HEK293 (cell line): ENCODE measurements around the gene KITLG.

Experiments
- CTCF ChIA-PET: fragments of 350-600 bp; formaldehyde crosslinking; extraction: SDS; loops from one replicate; lab custom pipeline; 2021; ENCODE audit warnings: antibody characterized with exemption; lab: Yijun Ruan, JAX
- POLR2A ChIA-PET: fragments of 300-600 bp; formaldehyde crosslinking; extraction: SDS; loops from one replicate; lab custom pipeline; 2020; ENCODE audit warnings: antibody characterized with exemption, inconsistent platforms; lab: Yijun Ruan, JAX
- H3K27ac ChIP-seq: fragments of 200-500 bp; sonication (Bioruptor generic); 2 replicates; pipeline ENCODE4 v1.5.1; 2014; ENCODE audit warnings: low read depth, low read length, control low read depth, inconsistent platforms; ENCODE audit errors: extremely low read depth
- H3K36me3 ChIP-seq, 2 experiments: fragments of 200-500 bp in 1 of 2; sonication (Bioruptor generic) in 1 of 2; 1 replicate in 1 of 2; 2 replicates in 1 of 2; pipeline ENCODE4 v1.5.1; 2014 to 2017; ENCODE audit warnings: inconsistent platforms in 2 of 2, low read length in 2 of 2; ENCODE audit not compliant: control insufficient read depth in 2 of 2, insufficient read depth in 1 of 2
- H3K4me1 ChIP-seq: fragments of 200-500 bp; sonication (Bioruptor generic); 2 replicates; pipeline ENCODE4 v1.5.1; 2014; ENCODE audit warnings: mild to moderate bottlenecking, low read length, inconsistent platforms; ENCODE audit not compliant: control insufficient read depth, insufficient read depth
- H3K4me3 ChIP-seq: 2 replicates; pipeline ENCODE4 v1.5.1; 2011; ENCODE audit warnings: low read depth, mild to moderate bottlenecking, control low read depth, low read length, moderate library complexity
- H3K9me3 ChIP-seq: fragments of 200-500 bp; sonication (Bioruptor generic); 2 replicates; pipeline ENCODE4 v1.5.1; 2014; ENCODE audit warnings: low read depth, low read length, inconsistent platforms; ENCODE audit not compliant: control insufficient read depth, insufficient read depth
- ATF2 ChIP-seq: fragments of 450-650 bp; formaldehyde crosslinking; IDR thresholded peaks from 2 replicates; pipeline ENCODE4 v1.5.1; 2016; ENCODE audit warnings: missing biosample characterization, missing genetic modification characterization, low read depth
- BCL11A ChIP-seq: fragments of 450-650 bp; formaldehyde crosslinking; IDR thresholded peaks from 2 replicates; pipeline ENCODE4 v1.5.1; 2016; ENCODE audit warnings: low read depth, missing biosample characterization, missing genetic modification characterization
- KLF16 ChIP-seq: fragments of 450-650 bp; formaldehyde crosslinking; IDR thresholded peaks from 2 replicates; pipeline ENCODE4 v1.5.1; 2017; ENCODE audit warnings: missing biosample characterization, missing genetic modification characterization
- KLF17 ChIP-seq: fragments of 450-650 bp; formaldehyde crosslinking; IDR thresholded peaks from 2 replicates; pipeline ENCODE4 v1.5.1; 2016; ENCODE audit warnings: missing biosample characterization, missing genetic modification characterization
- MEIS1 ChIP-seq: sonication (generic); formaldehyde crosslinking; IDR thresholded peaks from 2 replicates; pipeline ENCODE4 v1.8.1; 2022; ENCODE audit warnings: missing genetic modification reagents, mild to moderate bottlenecking, borderline replicate concordance
- PBX3 ChIP-seq: sonication (generic); formaldehyde crosslinking; IDR thresholded peaks from 2 replicates; pipeline ENCODE4 v1.8.1; 2022; ENCODE audit warnings: mild to moderate bottlenecking, moderate library complexity, missing genetic modification reagents
- SP7 ChIP-seq: fragments of 450-650 bp; formaldehyde crosslinking; IDR thresholded peaks from 2 replicates; pipeline ENCODE4 v1.5.1; 2016; ENCODE audit warnings: missing biosample characterization, missing genetic modification characterization
- ZBTB20 ChIP-seq: fragments of 450-650 bp; formaldehyde crosslinking; IDR thresholded peaks from 2 replicates; pipeline ENCODE4 v1.5.1; 2016; ENCODE audit warnings: missing biosample characterization, missing genetic modification characterization
- ZIC2 ChIP-seq: fragments of 450-650 bp; formaldehyde crosslinking; IDR thresholded peaks from 2 replicates; pipeline ENCODE4 v1.5.1; 2016; ENCODE audit warnings: missing biosample characterization, missing genetic modification characterization
- ZNF184 ChIP-seq: fragments of 450-650 bp; IDR thresholded peaks from 2 replicates; pipeline ENCODE4 v1.5.1; 2018; ENCODE audit warnings: missing biosample characterization, mild to moderate bottlenecking, missing genetic modification characterization
- ZNF311 ChIP-seq: fragments of 450-650 bp; formaldehyde crosslinking; IDR thresholded peaks from 2 replicates; pipeline ENCODE4 v1.5.1; 2017; ENCODE audit warnings: missing biosample characterization, missing genetic modification characterization, borderline replicate concordance
- ZNF354C ChIP-seq: fragments of 450-650 bp; formaldehyde crosslinking; IDR thresholded peaks from 2 replicates; pipeline ENCODE4 v1.5.1; 2016; ENCODE audit warnings: missing biosample characterization, missing genetic modification characterization, low read depth, borderline replicate concordance
- ZNF529 ChIP-seq: fragments of 450-650 bp; formaldehyde crosslinking; IDR thresholded peaks from 2 replicates; pipeline ENCODE4 v1.5.1; 2017; ENCODE audit warnings: missing genetic modification characterization, missing biosample characterization; ENCODE audit not compliant: insufficient replicate concordance
- ZNF549 ChIP-seq: fragments of 450-650 bp; IDR thresholded peaks from 2 replicates; pipeline ENCODE4 v1.5.1; 2018; ENCODE audit warnings: missing biosample characterization, missing genetic modification characterization, mild to moderate bottlenecking, inconsistent platforms, moderate library complexity
- ZNF571 ChIP-seq: fragments of 450-650 bp; formaldehyde crosslinking; IDR thresholded peaks from 2 replicates; pipeline ENCODE4 v1.5.0; 2017; ENCODE audit warnings: missing biosample characterization, missing genetic modification characterization
- ZNF658 ChIP-seq: fragments of 450-650 bp; formaldehyde crosslinking; IDR thresholded peaks from 2 replicates; pipeline ENCODE4; 2016; ENCODE audit warnings: missing biosample characterization, missing genetic modification characterization
- ZNF664 ChIP-seq: fragments of 450-650 bp; formaldehyde crosslinking; IDR thresholded peaks from 2 replicates; pipeline ENCODE4 v1.5.1; 2016; ENCODE audit warnings: missing biosample characterization, missing genetic modification characterization
- ZNF76 ChIP-seq: fragments of 450-650 bp; formaldehyde crosslinking; IDR thresholded peaks from 2 replicates; pipeline ENCODE4; 2016; ENCODE audit warnings: low read depth, missing biosample characterization, missing genetic modification characterization, borderline replicate concordance

The KITLG gene

GRCh38 chr12:88503281-88503703 is 77.0 kb downstream of the KITLG start:
- H3K9me3 ChIP-seq, result no peaks in the 10 kb centered on the region
- POLR2A ChIA-PET, result no interaction called here
- H3K4me1 ChIP-seq, result peaks cover 6% of the 10 kb centered on the region; the same call in 1 of the 2 replicates
- no peak overlapping the region for H3K27ac ChIP-seq
- peaks cover 3 to 14% of the 10 kb centered on the region in 2 experiments; a peak in 2 of 3 replicates for H3K36me3 ChIP-seq
- CTCF ChIA-PET, result no interaction called here
- TF ChIP-seq ZNF571 (tag by site-specific recombination) (no peak), ZNF658 (tag by site-specific recombination) (no peak), ZNF354C (tag by site-specific recombination) (no peak), ATF2 (tag by site-specific recombination) (no peak), ZNF529 (no peak), PBX3 (CRISPR knock-in tag) (no peak), ZNF311 (tag by site-specific recombination) (no peak)
- no peak overlapping the region for H3K4me3 ChIP-seq

GRCh38 chr12:88501972-88502938 is 78.0 kb downstream of the KITLG start:
- CTCF ChIA-PET, result no interaction called here
- no peak overlapping the region for H3K27ac ChIP-seq
- no peak overlapping the region for H3K4me3 ChIP-seq
- H3K36me3 ChIP-seq, result peaks cover 3 to 9% of the 10 kb centered on the region in 2 experiments; a peak in 2 of 3 replicates
- TF ChIP-seq ZIC2 (tag by site-specific recombination), result no peak
- TF ChIP-seq BCL11A (tag by site-specific recombination), result no peak
- TF ChIP-seq SP7 (tag by site-specific recombination), result no peak
- TF ChIP-seq ZBTB20 (tag by site-specific recombination), result no peak
- TF ChIP-seq KLF16 (tag by site-specific recombination), result no peak
- no peak for TF ChIP-seq MEIS1
- TF ChIP-seq ZNF184, result no peak
- TF ChIP-seq ZNF549 (tag by site-specific recombination), result no peak
- TF ChIP-seq ZNF76 (tag by site-specific recombination), result no peak
- no peak for TF ChIP-seq ZNF664 (tag by site-specific recombination)
- no peak for TF ChIP-seq KLF17 (tag by site-specific recombination)
- TF ChIP-seq, all 188 proteins: peak for 0
- H3K9me3 ChIP-seq, result no peaks in the 10 kb centered on the region
- H3K4me1 ChIP-seq, result peaks cover 6% of the 10 kb centered on the region; the same call in 1 of the 2 replicates
- POLR2A ChIA-PET, result no interaction called here
